CD4-positive, alpha-beta T cell treated with Interleukin-10 for 1 hour (primary cell): Measurements from ENCODE around the gene IGDCC3.
"Not testable (repeated sequence)": the region's sequence is repeated elsewhere in the genome, so short reads cannot be mapped to it uniquely, and the experiment has no call there.

Experiments
- DNase-seq: peaks from one replicate; pipeline ENCODE4 v3.0.0-alpha.2; 2020

IGDCC3 gene

GRCh38 chr15:65405791-65406423 lies 28.1 kb upstream of the IGDCC3 start:
- DNase-seq: no peak

DNA sequence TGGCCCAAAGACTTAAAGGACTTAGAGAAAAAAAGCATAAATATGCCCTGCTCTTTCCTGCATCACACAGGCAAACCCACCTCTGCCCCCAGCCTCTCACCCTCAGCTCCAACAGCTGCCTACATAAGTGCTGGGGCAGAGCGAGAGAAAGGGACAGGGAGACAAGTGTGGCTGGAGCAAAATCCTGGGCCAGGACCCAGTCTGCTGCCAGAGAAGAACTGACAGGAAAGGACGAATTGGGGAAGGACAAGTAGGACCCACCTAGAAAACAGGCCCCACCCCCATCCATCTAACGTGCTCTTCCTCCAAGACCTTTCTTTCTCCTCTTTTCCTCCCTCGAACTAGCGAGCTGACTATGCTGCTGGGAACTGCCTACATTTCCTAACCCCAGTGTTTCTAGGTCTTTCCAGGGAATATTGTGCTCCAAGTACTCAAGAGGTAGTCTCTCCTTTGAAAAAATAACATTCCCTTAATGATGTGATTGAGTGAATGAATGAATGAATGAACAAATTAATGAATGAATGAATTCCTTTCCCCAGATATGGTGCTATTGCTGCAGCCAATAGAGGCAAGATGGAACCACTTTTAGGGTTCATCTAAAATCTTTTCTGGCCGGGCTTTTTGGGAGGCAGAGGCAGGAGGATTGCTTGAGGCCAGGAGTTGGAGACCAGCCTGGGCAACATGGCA lies 26.5 kb upstream of the IGDCC3 start:
- no peak for DNase-seq

DNA sequence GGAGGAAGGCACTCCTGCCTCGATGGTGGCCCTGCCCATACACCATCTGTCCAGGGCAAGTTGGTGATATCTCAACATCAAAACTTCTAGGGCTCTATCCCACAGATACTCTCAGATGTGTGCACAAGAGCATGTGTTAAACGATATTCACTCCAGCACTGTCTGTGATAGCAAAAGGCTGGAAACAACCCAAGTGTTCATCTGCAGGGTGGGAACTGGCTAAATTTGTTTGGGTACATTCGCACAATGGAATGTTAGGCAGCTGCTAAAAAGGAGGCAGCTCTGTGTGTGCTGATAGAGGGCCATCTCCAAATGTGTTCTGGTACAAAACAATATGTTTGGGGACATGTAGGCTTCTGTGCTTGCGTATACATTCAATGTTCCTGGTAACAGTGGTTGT lies 25.2 kb upstream of the IGDCC3 start:
- no peak for DNase-seq

DNA sequence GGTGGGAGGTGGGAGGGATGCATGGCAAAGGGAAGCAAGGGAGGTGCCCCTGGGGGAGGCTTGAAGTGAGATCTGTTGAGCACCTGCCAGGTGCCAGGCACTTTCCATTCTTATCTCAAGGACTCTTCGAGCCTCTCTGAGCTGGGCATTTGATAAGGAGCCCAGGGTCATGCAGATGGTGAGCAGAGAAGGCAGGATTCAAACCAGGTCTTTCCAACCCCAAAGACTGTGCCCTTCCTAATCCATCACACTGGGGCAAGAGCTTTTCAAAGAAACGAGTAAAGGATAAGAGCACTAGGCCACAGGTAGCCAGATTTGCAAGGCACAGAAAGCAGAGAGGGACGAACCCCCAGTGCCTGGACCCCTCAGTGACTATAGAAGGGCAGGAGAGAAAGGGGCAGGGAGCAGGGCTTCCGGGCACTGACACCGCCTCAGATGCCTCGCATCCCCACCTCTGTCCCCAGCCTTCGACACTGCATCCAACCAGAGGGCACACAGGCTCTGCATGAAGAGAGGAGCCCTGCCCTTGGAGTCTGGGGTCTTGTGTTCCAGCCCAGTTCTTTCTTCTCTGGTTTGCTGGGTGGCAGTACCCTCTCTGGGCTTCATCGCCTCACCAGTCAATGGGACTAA lies 23.9 kb upstream of the IGDCC3 start:
- DNase-seq: no peak

DNA sequence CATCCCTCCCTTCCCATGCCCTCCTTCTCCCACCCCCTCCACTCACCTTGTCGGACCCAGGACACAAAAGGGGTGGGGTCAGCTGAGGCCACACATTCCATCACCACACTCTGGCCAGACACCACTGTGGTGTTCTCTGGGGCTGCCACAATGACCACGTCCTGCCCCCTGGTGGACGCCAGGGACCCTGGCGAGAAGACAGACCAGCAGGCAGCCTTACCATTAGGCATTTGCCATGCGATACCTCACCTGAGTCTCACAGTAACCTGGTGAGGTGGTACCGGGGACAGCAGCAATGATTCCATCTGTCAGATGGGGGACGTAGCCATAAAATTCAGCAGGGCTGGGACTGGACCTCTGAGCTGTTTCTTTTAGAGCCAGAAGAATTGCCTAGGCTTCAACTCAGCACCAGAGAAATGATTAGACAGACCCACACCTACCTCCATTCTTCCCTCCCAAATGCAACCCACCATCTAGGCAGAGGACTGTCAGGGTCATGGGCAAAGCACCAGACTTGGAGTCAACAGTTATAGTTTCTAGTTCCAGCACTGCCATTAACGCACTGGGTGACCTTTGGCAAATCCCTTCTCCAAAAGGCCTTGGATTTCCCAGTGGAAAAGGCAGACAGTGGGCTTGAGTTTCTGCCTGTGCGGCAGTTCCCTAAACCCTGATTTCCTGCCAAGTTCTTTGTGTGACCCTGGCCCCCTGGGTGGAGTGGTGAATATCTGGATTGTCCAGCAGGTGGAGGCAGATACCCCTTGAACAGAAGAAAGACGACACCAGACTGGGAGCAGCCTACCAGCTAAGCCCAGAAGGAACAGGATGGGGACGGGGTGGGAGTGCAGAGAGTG lies 23.2 kb upstream of the IGDCC3 start:
- DNase-seq: peak; percentile 42

GRCh38 chr15:65399997-65400396 lies 22.2 kb upstream of the IGDCC3 start:
- DNase-seq: no peak

- DNase-seq: no peak
These were observed 21.4 kb upstream of the IGDCC3 start for GRCh38 chr15:65399001-65399706.

- DNase-seq: not testable (repeated sequence)
These were observed 20.7 kb upstream of the IGDCC3 start for GRCh38 chr15:65398486-65398885.

DNA sequence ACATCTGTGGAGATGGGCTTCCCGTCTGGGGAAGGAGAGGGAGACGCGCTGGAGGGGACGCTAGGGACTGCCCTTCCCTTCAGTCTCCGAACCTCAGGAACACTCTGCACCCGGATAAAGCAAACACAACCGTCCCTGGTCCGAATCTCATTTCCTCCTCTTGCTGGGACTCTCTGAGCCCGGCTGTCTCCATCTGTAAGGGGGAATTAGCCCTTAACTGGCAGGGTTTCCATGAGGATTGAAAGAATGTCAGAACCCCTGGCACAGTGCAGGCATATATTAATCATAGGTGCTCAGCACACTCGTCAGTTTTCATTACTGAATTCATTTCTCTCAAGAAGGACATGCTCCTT lies 19.1 kb upstream of the IGDCC3 start:
- DNase-seq: no peak

- no peak for DNase-seq
These were observed 18.6 kb upstream of the IGDCC3 start for GRCh38 chr15:65396283-65396964.

GRCh38 chr15:65395567-65396202 lies 17.9 kb upstream of the IGDCC3 start:
- DNase-seq: no peak

- no peak for DNase-seq
These were observed 17.1 kb upstream of the IGDCC3 start for GRCh38 chr15:65394936-65395335.

DNA sequence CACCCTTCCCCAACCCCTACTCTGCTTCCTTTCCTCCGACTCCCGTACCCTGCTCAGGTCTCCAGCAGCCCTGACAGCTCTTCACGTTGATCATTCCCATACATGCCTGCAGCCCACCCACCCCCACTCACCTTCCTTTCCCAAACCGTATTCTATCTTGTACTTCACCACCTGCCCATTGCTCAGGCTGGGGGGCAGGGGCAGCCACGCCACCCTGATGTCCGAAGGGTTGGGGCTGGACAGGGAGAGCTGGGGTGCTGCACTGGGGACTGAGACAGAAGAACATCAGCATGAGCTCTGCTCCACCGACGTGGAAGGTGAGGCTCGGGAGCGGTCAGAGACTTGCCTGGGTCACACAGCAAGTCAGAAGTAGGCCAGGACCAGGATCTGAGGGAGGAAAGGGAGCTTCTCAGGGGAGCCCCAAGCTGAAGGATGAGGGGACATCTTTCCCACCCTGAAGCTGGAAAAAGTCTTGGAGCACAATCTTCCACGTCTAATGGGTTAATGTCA lies 16.5 kb upstream of the IGDCC3 start:
- no peak for DNase-seq

DNA sequence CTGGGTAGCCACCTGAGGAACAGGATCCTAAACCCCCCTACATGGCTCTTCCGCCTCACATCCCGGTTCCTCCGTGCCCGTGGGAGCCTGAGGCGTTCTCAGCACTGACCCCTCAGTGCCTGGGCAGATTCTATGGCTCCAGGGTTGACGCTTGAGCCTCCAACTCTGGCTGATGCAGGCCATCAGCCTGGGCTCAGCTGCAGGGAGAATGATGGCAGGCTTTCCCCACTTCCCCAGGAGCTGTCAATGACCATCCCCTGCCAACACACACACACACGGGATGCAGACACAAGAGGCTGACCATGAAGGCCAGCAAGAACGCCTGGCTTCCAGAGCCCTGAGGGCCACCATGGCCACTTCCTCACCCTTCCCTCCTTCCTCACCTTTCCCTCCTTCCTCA lies 15.8 kb upstream of the IGDCC3 start:
- no peak for DNase-seq

DNA sequence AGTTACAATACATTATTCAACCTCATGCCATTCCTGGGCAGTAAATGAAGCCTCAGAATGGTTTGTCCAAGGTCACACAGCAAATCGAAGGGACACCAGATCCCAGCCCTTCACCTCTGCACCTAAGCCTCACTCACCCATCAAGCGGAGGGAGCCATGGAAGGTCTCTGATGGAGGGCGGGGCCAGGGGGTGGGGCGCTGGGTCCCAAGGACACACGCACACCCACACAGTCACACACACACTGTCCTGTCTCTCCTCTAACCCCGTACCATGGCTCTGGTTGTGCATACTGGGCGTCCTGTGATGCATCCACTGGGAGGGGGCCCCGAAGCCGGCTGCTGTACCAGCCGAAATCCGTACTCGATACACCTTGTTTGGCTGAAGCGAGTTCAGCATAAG lies 15.3 kb upstream of the IGDCC3 start:
- DNase-seq: no peak

- DNase-seq: no peak
These were observed 14.6 kb upstream of the IGDCC3 start for GRCh38 chr15:65392368-65392767.

- no peak for DNase-seq
These were observed 13.9 kb upstream of the IGDCC3 start for GRCh38 chr15:65391732-65392131.

- DNase-seq: no peak
These were observed 12.6 kb upstream of the IGDCC3 start for GRCh38 chr15:65390447-65390846.

DNA sequence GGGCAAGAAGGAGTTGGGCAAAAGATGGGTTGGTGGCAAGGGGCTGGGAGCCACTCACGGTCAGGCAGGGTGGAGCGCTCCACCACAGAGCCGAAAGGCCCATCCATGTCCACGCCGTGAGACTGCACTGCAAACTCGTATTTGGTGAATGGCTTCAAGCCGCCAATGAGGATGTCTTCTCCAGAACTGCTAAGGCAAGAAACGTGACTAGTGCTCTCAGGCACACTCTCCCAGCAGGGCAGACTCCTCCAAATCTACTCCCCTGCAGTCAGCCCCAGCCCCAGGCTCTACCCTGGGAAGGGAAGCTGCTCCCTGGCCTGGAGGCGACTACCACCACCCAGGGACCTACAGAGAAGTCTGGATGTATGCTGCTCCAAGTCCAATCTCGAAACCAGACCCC lies 11.4 kb upstream of the IGDCC3 start:
- no peak for DNase-seq

DNA sequence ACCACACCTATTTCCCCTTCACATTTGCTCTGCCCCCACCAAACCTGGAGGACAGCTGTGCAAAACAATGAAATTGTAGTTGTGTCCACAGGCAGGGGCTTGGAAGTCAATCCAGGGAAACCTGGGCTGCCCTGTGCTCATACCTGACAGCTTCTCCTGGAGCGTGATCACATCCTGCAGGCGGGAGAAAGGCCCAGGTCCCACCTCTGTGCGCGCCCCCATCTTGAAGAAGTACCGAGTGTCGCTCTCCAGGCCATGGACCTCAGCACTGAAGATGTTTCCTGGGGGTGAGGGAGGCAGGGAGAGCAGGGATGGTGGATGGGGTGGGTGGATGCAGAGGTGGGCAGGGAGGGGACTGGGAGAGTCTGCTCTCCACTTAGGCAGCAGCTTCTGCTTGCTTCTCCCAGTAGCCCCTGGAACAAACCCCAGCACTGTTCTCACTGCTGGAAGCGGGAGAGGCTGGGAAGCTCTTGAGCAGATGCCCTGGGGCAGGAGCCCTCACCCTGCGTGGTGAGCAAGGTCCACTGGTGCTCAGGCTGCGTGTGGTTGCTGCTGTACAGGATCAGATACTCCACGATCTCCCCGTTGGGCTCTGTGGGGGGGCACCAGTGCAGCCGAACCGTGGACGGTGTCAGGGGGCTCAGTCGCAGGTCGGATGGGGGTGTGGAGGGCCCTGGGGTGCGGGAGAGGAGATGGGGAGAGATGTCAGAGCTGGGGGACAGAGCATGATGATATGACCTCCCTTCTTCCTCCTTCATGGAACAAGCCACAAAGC lies 10.7 kb upstream of the IGDCC3 start:
- no peak for DNase-seq

DNA sequence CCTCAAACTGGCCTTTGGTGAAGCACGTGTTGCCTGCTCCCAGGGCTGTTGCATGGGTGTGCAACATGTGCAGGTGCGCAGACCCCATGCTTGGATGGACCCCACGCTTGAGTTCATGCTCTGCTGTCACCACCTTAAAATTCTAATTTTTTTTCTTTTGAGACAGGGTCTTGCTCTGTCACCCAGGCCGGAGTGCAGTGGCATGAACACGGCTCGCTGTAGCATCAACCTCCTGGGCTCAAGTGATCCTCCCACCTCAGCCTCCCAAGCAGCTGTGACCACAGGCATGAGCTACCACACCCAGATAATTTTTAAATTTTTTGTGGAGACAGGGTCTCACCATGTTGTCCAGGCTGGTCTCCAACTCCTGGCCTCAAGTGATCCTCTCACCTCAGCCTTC lies 9.1 kb upstream of the IGDCC3 start:
- DNase-seq: no peak
